ENCODE results near the gene VAT1L.

VAT1L gene

GRCh38 chr16:77782694-77783093 lies 5.7 kb upstream of the VAT1L start:
- DNase-seq = no peak

DNA sequence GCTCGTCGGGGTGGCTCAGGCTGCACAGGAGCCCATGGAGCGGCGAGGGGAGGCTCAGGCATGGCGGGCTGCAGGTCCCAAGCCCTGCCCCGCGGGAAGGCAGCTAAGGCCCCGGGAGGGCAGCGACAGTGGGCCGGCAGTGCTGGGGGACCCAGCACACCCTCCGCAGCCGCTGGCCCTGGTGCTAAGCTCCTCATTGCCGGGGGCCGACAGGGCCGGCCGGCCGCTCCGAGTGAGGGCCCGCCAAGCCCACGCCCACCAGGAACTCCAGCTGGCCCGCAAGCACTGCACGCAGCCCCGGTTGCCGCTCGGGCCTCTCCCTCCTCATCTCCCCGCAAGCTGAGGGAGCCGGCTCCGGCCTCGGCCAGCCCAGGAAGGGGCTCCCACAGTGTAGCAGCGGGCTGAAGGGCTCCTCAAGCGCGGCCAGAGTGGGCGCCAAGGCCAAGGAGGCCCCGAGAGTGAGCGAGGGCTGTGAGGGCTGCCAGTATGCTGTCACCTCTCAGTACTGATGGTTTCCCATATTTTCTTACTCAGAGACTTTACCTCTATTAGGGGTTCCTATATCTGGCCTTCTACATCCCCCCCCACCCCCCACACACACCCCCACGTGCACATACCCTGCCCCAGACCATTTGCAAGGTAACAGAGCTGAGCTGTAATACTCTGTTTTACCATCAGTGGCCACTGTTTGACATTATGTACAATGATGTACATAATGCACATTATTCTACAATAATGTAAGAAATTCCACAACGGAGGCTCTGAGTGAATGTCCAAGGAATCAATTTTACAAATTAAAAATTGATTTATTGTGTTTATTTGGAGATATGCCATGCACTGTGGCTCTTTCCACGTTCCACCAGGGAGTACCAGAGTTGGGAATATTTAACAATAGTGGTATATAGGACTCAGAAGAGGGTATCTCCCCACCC lies 3.7 kb upstream of the VAT1L start:
- DNase-seq = no peak

DNA sequence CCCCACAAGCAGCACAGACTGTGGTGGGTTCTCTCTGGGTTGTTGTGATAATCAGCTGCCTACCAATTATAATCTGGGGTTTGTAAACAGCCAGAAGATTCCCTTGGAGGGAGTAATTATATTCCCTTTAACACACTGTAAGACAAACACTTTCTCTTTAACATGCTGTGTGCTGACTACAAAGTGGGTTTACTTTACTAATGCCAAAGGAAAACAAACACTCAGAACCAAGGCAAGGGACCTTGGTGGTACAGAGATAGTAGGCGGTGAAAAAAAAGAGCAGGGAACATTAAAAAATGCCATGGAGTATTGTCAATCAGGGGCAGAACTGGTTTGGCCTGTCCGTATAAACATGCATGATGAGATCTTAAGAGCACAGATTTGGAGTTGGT lies 3.0 kb upstream of the VAT1L start:
- DNase-seq = no peak

DNA sequence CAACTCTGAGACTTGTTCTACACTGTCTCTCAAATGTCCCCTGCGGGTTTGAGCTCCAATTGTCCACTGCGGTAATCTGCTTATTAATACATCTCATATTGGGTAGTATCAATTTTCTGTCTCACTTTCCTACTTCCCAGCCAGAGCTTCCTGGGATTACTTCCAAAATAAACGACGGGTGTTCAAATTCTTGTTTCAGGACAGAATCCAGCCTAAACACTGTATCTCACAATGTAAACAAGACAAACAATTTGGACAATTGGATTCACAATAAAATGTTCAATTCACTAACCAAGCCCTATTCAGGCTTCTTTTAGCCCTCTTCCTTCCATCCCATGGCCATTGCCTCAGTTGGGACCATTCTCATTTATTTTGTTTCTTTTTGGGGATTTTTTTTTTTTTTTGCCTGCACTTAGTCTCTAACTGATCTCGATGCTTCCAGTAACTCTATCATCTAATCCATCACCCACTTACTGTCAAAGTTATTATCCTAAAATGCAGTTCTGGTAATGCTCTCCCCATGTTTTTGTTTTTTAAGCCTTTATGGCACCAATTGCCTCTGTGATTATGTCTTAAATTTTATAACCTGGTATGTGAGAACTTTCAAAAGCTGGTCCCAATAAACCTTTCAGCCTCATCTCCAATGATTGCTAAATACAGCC lies 2.0 kb upstream of the VAT1L start:
- DNase-seq = no peak

GRCh38 chr16:77787452-77787851 lies 912 bp upstream of the VAT1L start:
- DNase-seq = no peak

GRCh38 chr16:77789085-77790008 lies 983 bp downstream of the VAT1L start:
- DNase-seq = no peak

- DNase-seq = no peak
Measured at GRCh38 chr16:77790009-77790372, 1.6 kb downstream of the VAT1L start.

- no peak for DNase-seq
Measured at GRCh38 chr16:77790912-77791311, 2.5 kb downstream of the VAT1L start.

GRCh38 chr16:77793417-77793816 lies 5.1 kb downstream of the VAT1L start:
- no peak for DNase-seq

GRCh38 chr16:77794586-77794985 lies 6.2 kb downstream of the VAT1L start:
- DNase-seq = no peak

GRCh38 chr16:77801817-77802216 lies 13.5 kb downstream of the VAT1L start:
- DNase-seq = no peak

GRCh38 chr16:77805398-77805797 lies 17.0 kb downstream of the VAT1L start:
- DNase-seq = no peak

- no peak for DNase-seq
Measured at GRCh38 chr16:77807021-77807420, 18.7 kb downstream of the VAT1L start.

DNA sequence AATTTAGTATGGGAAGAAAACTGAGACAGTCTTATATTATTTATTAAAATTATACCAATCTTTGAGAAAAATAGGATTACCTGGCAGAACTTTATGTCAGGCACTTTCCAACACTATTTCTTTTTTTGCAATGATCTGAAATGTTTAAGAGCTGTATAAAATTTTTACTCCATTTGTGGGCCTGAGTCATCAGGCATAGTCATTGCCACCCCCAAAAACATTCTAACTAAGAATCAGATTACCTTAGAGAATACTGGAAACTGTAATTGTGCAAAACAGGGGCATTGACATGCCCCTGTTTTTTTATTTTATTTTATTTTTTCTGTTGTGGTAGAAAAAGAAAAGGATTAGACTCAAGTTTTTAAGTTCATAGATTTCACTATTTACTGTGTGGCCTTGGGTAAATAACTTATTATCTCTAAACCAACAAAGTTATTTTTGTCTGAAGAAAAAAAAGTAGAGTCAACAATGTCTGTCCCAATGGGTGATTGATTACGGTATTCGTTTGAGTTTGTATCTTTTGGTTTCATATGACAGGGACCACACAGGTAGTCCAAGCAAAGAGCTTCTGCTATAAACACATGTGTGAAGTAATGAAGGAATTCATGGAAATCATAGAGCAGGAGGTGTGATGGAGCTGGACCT lies 24.6 kb downstream of the VAT1L start:
- DNase-seq = no peak

GRCh38 chr16:77816293-77816692 lies 27.9 kb downstream of the VAT1L start:
- DNase-seq = no peak

DNA sequence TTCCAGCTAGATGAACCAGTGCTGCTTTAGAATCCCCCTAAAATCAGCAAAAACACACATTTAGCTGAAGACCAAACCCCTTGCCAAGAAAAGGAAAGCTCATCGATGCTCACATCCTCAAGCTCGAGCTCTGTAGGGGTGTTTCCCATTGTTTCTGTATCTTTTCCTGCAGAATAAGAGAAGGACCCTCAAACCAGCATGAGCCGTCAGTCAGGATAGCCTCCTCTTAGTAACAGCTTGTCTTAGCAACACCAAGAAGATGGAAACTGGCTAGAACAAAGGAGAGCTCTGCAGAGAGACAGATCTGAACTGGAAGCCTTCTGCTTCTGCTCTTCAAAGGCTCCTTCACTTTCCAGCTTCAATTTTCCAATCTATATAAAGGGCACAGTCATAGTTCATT lies 32.0 kb downstream of the VAT1L start:
- no peak for DNase-seq

DNA sequence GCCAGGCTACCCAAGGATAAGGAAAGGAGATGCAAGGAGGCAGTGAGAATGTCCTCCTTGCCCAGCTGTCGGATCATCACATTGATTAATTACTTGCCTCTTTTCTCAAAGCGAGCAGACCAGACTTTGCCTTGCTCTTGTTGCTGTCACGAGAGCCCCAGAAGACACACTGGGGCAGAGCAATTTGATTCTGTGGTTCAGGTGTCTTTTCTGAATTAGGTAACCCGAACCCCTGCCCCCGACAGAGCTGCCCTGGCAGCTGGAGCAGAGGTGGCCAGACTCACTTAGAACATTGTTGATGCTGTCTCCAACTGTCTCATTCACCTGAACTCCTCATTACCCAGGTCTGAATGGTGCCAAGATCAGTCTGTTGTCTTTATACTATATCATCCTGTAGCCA lies 34.3 kb downstream of the VAT1L start:
- no peak for DNase-seq

DNA sequence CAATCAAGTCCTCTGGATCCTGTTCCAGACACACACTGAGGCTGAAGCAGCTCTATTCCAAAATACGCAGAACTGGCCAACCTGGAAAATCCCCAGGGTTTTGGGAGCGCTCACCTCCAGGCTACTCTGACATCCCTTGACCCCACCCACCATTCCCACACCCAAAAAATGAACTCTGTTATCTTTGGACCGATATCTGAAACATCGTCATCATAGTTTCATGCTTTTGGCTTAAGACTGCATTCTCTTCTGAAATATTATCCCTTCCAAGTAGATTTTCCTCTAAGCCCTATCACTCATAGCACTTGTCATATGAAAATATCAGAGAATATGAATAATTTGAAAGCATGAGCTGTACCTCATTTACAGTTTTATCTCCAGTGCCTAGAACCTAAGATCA lies 34.7 kb downstream of the VAT1L start:
- no peak for DNase-seq

DNA sequence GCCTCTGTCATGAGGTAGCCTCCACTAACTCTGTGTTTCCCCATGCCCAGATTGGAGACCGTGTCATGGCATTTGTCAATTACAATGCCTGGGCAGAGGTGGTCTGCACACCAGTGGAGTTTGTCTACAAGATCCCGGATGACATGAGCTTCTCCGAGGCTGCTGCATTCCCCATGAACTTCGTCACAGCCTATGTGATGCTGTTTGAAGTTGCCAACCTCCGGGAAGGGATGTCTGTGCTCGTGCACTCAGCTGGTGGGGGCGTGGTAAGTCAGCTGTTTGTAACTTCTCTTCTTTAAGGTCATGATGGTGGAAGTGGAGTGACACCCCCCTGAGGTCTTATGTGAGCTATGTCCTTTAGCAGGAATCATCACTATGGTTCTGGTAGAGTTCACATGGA lies 36.8 kb downstream of the VAT1L start:
- DNase-seq = no peak

- no peak for DNase-seq
Measured at GRCh38 chr16:77827032-77827431, 38.7 kb downstream of the VAT1L start.

DNA sequence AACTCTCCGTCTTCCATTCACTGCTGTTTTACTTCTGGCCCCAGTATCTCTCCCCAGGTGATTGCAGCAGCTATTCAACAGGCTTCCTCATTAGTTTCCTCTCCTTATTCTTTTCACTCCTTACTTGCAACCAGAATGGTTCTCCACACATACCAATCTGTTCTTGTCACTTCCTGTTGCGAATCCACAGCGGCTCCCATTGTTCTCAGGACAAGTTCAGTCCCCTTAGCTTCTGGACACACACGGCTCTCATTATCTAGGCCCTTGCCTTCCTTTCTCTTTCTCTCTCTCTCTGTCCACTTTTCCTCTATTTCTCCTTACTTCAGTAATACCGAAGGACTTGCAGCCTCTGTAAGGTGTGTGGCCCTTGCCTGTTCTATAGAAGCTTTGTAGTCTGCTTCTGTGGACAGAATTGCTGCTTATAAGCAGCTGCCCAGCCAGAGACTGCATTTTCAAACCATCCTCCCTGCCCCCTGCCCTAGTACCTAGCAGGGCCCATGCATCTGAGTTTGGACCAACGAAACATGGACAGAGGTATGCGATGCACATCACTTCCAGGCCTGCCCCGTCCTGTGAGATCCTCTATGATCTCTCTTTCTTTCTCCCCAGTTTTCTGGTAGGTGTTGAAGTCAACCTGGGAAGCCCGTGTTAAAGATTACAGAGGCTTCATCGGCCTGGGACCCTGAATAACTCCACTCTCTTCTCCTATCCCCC lies 45.7 kb downstream of the VAT1L start:
- DNase-seq = no peak
